ENCODE results near the gene CSNK2A3.

GRCh38 chr11:11306855-11307254 is 46.2 kb downstream of the CSNK2A3 start:
- TF ChIP-seq CTCF (conservative IDR thresholded peaks at IDR 0.05; ENCODE audit: low read depth, low read length): no peak
- no peak for TF ChIP-seq EZH2 (IDR thresholded peaks at IDR 0.05; ENCODE audit: borderline replicate concordance, low read depth, low read length, poor library complexity, severe bottlenecking)
